Activated CD4-positive, alpha-beta T cell treated with anti-CD3 and anti-CD28 coated beads, Interleukin-2, amount 10 ng/mL, durations not matched to agents 7 days and 5 days (primary cell): Measurements from ENCODE around the gene AP1S3. TPM values are rescaled to one million over a fixed set of nuclear protein-coding genes. Genes with fewer than 3 reads are reported as not detected.

Source experiments
- CTCF ChIA-PET: fragments of 350-600 bp; sonication (Branson Sonifier 250); formaldehyde crosslinking; loops from one replicate; lab custom pipeline; 2021; ENCODE audit warnings: antibody characterized with exemption; lab: Charles Lee
- POLR2A ChIA-PET: fragments of 350-600 bp; sonication (Branson Sonifier 250); formaldehyde crosslinking; loops from one replicate; lab custom pipeline; 2021; ENCODE audit warnings: antibody characterized with exemption; lab: Charles Lee
- DNase-seq: peaks from one replicate; pipeline ENCODE4 v3.0.0-alpha.2; 2020
- H3K27ac Mint-ChIP-seq: one replicate; pipeline ENCODE4 v1.8.0; 2021; ENCODE audit warnings: mild to moderate bottlenecking, moderate library complexity, mixed read lengths
- H3K27me3 Mint-ChIP-seq: one replicate; pipeline ENCODE4 v1.8.0; 2021; ENCODE audit warnings: mixed read lengths
- H3K36me3 Mint-ChIP-seq: one replicate; pipeline ENCODE4 v1.8.0; 2021; ENCODE audit warnings: low read depth, mixed read lengths
- H3K4me1 Mint-ChIP-seq: one replicate; pipeline ENCODE4 v1.8.0; 2021; ENCODE audit warnings: mixed read lengths
- H3K4me3 Mint-ChIP-seq: one replicate; pipeline ENCODE4 v1.8.0; 2021; ENCODE audit warnings: mild to moderate bottlenecking, moderate library complexity, mixed read lengths
- H3K9me3 Mint-ChIP-seq: one replicate; pipeline ENCODE4 v1.8.0; 2021; ENCODE audit warnings: mixed read lengths
- total RNA-seq, 2 experiments: library from RNA; stranded (reverse); gene quantifications; one replicate each; pipeline ENCODE4 v1.2.3, GENCODE V29; 2021

The AP1S3 gene
- total RNA-seq, 2 experiments from 2014 or later = 6.5 to 7.5 TPM

- no peaks in the 10 kb centered on the region for H3K27me3 Mint-ChIP-seq
- peak overlapping the region; percentile 87 for H3K27ac Mint-ChIP-seq
- ChIA-PET CTCF (interaction anchor here (0.9 to 3.7 kb wide), 5 partner anchors 9 to 105 kb away, joined by 3 to 14 read pairs (median 3); no protein-coding TSS in a partner anchor), POLR2A (no interaction called here)
- H3K36me3 Mint-ChIP-seq = peaks cover 39% of the 10 kb centered on the region
- H3K4me1 Mint-ChIP-seq = peaks cover 45% of the 10 kb centered on the region
- DNase-seq = peak; percentile 33
- H3K9me3 Mint-ChIP-seq = no peaks in the 10 kb centered on the region
- peak overlapping the region; percentile 52 for H3K4me3 Mint-ChIP-seq
Measured at GRCh38 chr2:223865907-223866508, 28.6 kb upstream of the AP1S3 start.

GRCh38 chr2:223865124-223865523 is 27.7 kb upstream of the AP1S3 start:
- H3K27ac Mint-ChIP-seq = peak overlapping the region; percentile 87
- peaks cover 35% of the 10 kb centered on the region for H3K36me3 Mint-ChIP-seq
- H3K9me3 Mint-ChIP-seq = no peaks in the 10 kb centered on the region
- ChIA-PET POLR2A (no interaction called here), CTCF (interaction anchor here (1.1 to 3.7 kb wide), 3 partner anchors 8 to 12 kb away, joined by 3 to 14 read pairs (median 3); no protein-coding TSS in a partner anchor)
- peak; percentile 68 for DNase-seq
- no peaks in the 10 kb centered on the region for H3K27me3 Mint-ChIP-seq
- peaks cover 45% of the 10 kb centered on the region for H3K4me1 Mint-ChIP-seq
- peak overlapping the region; percentile 2 for H3K4me3 Mint-ChIP-seq

- no peak overlapping the region for H3K27ac Mint-ChIP-seq
- POLR2A ChIA-PET = no interaction called here
Measured at GRCh38 chr2:223863491-223863890, 26.1 kb upstream of the AP1S3 start.

GRCh38 chr2:223860809-223861738 is 23.7 kb upstream of the AP1S3 start:
- DNase-seq = no peak
- Mint-ChIP-seq H3K27me3 (no peaks in the 10 kb centered on the region), H3K9me3 (no peaks in the 10 kb centered on the region), H3K27ac (no peak overlapping the region), H3K4me1 (peaks cover 25% of the 10 kb centered on the region), H3K4me3 (no peak overlapping the region), H3K36me3 (peaks cover 25% of the 10 kb centered on the region)
- POLR2A ChIA-PET = no interaction called here
- CTCF ChIA-PET = interaction anchor here (0.6 to 1.4 kb wide), 2 partner anchors 54 to 78 kb away, joined by 3 read pairs; no protein-coding TSS in a partner anchor

More at GRCh38 chr2:223863491-223863890, 26.1 kb upstream of the AP1S3 start:
- CTCF ChIA-PET = interaction anchor here (0.6 to 0.7 kb wide), 2 partner anchors 32 to 194 kb away, joined by 3 to 4 read pairs; no protein-coding TSS in a partner anchor
- H3K4me1 Mint-ChIP-seq = peaks cover 42% of the 10 kb centered on the region
- H3K27me3 Mint-ChIP-seq = no peaks in the 10 kb centered on the region
- no peak overlapping the region for H3K4me3 Mint-ChIP-seq
- H3K9me3 Mint-ChIP-seq = no peaks in the 10 kb centered on the region
- peaks cover 28% of the 10 kb centered on the region for H3K36me3 Mint-ChIP-seq
- DNase-seq = no peak

GRCh38 chr2:223859070-223859469 is 21.7 kb upstream of the AP1S3 start:
- CTCF ChIA-PET = no interaction called here
- no peaks in the 10 kb centered on the region for H3K9me3 Mint-ChIP-seq
- peaks cover 14% of the 10 kb centered on the region for H3K4me1 Mint-ChIP-seq
- no peak overlapping the region for H3K27ac Mint-ChIP-seq
- no peak overlapping the region for H3K4me3 Mint-ChIP-seq
- POLR2A ChIA-PET = interaction anchor here (0.6 kb wide), 1 partner anchor 52 kb away, joined by 3 read pairs; no protein-coding TSS in a partner anchor
- no peak for DNase-seq
- peaks cover 26% of the 10 kb centered on the region for H3K36me3 Mint-ChIP-seq
- no peaks in the 10 kb centered on the region for H3K27me3 Mint-ChIP-seq

GRCh38 chr2:223856584-223856983 is 19.2 kb upstream of the AP1S3 start:
- CTCF ChIA-PET = interaction anchor here (1.1 kb wide), 1 partner anchor 9 kb away, joined by 3 read pairs; no protein-coding TSS in a partner anchor
- Mint-ChIP-seq H3K36me3 (peaks cover 40% of the 10 kb centered on the region), H3K4me3 (no peak overlapping the region), H3K4me1 (peaks cover 21% of the 10 kb centered on the region), H3K27me3 (no peaks in the 10 kb centered on the region), H3K9me3 (no peaks in the 10 kb centered on the region), H3K27ac (no peak overlapping the region)
- POLR2A ChIA-PET = no interaction called here
- DNase-seq = no peak

- no peak for DNase-seq
- H3K27me3 Mint-ChIP-seq = no peaks in the 10 kb centered on the region
- ChIA-PET CTCF (no interaction called here), POLR2A (no interaction called here)
- peaks cover 4% of the 10 kb centered on the region for H3K9me3 Mint-ChIP-seq
- no peak overlapping the region for H3K27ac Mint-ChIP-seq
- no peak overlapping the region for H3K4me3 Mint-ChIP-seq
- peaks cover 25% of the 10 kb centered on the region for H3K4me1 Mint-ChIP-seq
- peaks cover 46% of the 10 kb centered on the region for H3K36me3 Mint-ChIP-seq
Measured at GRCh38 chr2:223856021-223856420, 18.6 kb upstream of the AP1S3 start.

GRCh38 chr2:223855426-223855825 is 18.0 kb upstream of the AP1S3 start:
- Mint-ChIP-seq H3K4me3 (no peak overlapping the region), H3K9me3 (peaks cover 9% of the 10 kb centered on the region), H3K27me3 (no peaks in the 10 kb centered on the region), H3K27ac (no peak overlapping the region), H3K4me1 (peaks cover 26% of the 10 kb centered on the region), H3K36me3 (peaks cover 50% of the 10 kb centered on the region)
- CTCF ChIA-PET = no interaction called here
- no peak for DNase-seq
- POLR2A ChIA-PET = no interaction called here

- Mint-ChIP-seq H3K9me3 (peaks cover 13% of the 10 kb centered on the region), H3K36me3 (peaks cover 57% of the 10 kb centered on the region), H3K4me3 (no peak overlapping the region), H3K27ac (no peak overlapping the region), H3K4me1 (peaks cover 26% of the 10 kb centered on the region), H3K27me3 (no peaks in the 10 kb centered on the region)
- ChIA-PET CTCF (no interaction called here), POLR2A (no interaction called here)
- no peak for DNase-seq
Measured at GRCh38 chr2:223854741-223855140, 17.4 kb upstream of the AP1S3 start.

GRCh38 chr2:223853425-223853837 is 16.0 kb upstream of the AP1S3 start:
- Mint-ChIP-seq H3K4me1 (peaks cover 26% of the 10 kb centered on the region), H3K27ac (no peak overlapping the region), H3K36me3 (peaks cover 69% of the 10 kb centered on the region), H3K9me3 (peaks cover 23% of the 10 kb centered on the region), H3K27me3 (no peaks in the 10 kb centered on the region), H3K4me3 (no peak overlapping the region)
- CTCF ChIA-PET = interaction anchor here (0.9 to 1.2 kb wide), 2 partner anchors 12 to 92 kb away, joined by 3 read pairs; no protein-coding TSS in a partner anchor
- POLR2A ChIA-PET = no interaction called here
- DNase-seq = no peak

GRCh38 chr2:223852281-223852795 is 15.0 kb upstream of the AP1S3 start:
- DNase-seq = no peak
- Mint-ChIP-seq H3K4me1 (peaks cover 36% of the 10 kb centered on the region), H3K27ac (no peak overlapping the region), H3K27me3 (no peaks in the 10 kb centered on the region), H3K4me3 (no peak overlapping the region), H3K9me3 (peaks cover 23% of the 10 kb centered on the region), H3K36me3 (peaks cover 80% of the 10 kb centered on the region)
- ChIA-PET POLR2A (no interaction called here), CTCF (interaction anchor here (0.7 to 1.2 kb wide), 2 partner anchors 91 to 140 kb away, joined by 3 read pairs; no protein-coding TSS in a partner anchor)

GRCh38 chr2:223847410-223847809 is 10.0 kb upstream of the AP1S3 start:
- H3K9me3 Mint-ChIP-seq = peaks cover 23% of the 10 kb centered on the region
- H3K36me3 Mint-ChIP-seq = peaks cover 62% of the 10 kb centered on the region
- no peak overlapping the region for H3K4me3 Mint-ChIP-seq

More at GRCh38 chr2:223847410-223847809, 10.0 kb upstream of the AP1S3 start:
- H3K27ac Mint-ChIP-seq = no peak overlapping the region
- peaks cover 32% of the 10 kb centered on the region for H3K4me1 Mint-ChIP-seq
- H3K27me3 Mint-ChIP-seq = no peaks in the 10 kb centered on the region
- no peak for DNase-seq
- ChIA-PET CTCF (no interaction called here), POLR2A (no interaction called here)
